HCT116 (cell line): ENCODE results near the gene CD93. TPM values are rescaled to one million over a fixed set of nuclear protein-coding genes. Genes with fewer than 3 reads are reported as not detected.

Source experiments
- ATAC-seq: fragments of 200-7000 bp; cut with Tn5 transposase; 2 replicates; pipeline ENCODE4 v1.9.1; 2020; ENCODE audit warnings: mild to moderate bottlenecking, moderate library complexity
- BruUV-seq: library from RNA; stranded (reverse); fragments of 400-500 nt; replicated peaks from 2 replicates; lab custom pipeline; 2021; lab: Mats Ljungman, UMichigan
- CTCF ChIA-PET: fragments of 300-600 bp; sonication (Branson Sonifier 250); formaldehyde crosslinking; loops from one replicate; lab custom pipeline; 2021; ENCODE audit warnings: antibody characterized with exemption; lab: Charles Lee
- POLR2A ChIA-PET: fragments of 300-600, 350-600 bp; sonication (Branson Sonifier 250); formaldehyde crosslinking; loops from one replicate; lab custom pipeline; 2021; ENCODE audit warnings: antibody characterized with exemption; lab: Charles Lee
- RAD21 ChIA-PET, 2 experiments: fragments of 300-600 bp; sonication (Branson Sonifier 250); formaldehyde crosslinking; loops; one replicate each; lab custom pipeline; 2023; ENCODE audit warnings: low total read pairs in 2 of 2; ENCODE audit not compliant: uncharacterized antibody in 2 of 2, unreplicated experiment in 2 of 2, low non-redundant PET in 1 of 2; lab: Charles Lee
- DNase-seq: peaks from one replicate; pipeline ENCODE4 v3.0.0-alpha.2; 2010; ENCODE audit warnings: low read depth, low spot score
- H2AFZ ChIP-seq: fragments of 200-600 bp; shearing (Covaris generic), sonication (generic); 2 replicates; pipeline ENCODE4 v1.6.1; 2017; ENCODE audit warnings: low read depth, mixed run types, mixed read lengths, antibody characterized with exemption, low read length; ENCODE audit not compliant: poor library complexity, severe bottlenecking
- H3K27ac ChIP-seq: 2 replicates; pipeline ENCODE4 v1.5.1; 2012; ENCODE audit warnings: low read depth, low read length
- H3K27me3 ChIP-seq: fragments of 200-600 bp; sonication (generic); 2 replicates; pipeline ENCODE4 v1.6.1; 2016; ENCODE audit warnings: mixed run types, low read length, mixed read lengths; ENCODE audit not compliant: insufficient read depth
- H3K36me3 ChIP-seq, 2 experiments: fragments of 200-500 bp in 1 of 2; fragments of 200-600 bp in 1 of 2; sonication (Bioruptor generic) in 1 of 2; sonication (generic) in 1 of 2; 2 replicates each; pipeline versions ENCODE4 v1.5.1 to v1.6.1; 2014 to 2016; ENCODE audit warnings: low read length in 2 of 2, inconsistent platforms in 1 of 2, mixed read lengths in 1 of 2, mixed run types in 1 of 2; ENCODE audit not compliant: insufficient read depth in 2 of 2, control insufficient read depth in 1 of 2
- H3K4me1 ChIP-seq, 2 experiments: fragments of 200-600 bp in 1 of 2; sonication (generic) in 1 of 2; 2 replicates each; pipeline versions ENCODE4 v1.5.1 to v1.6.1; 2012 to 2017; ENCODE audit warnings: low read length in 2 of 2, inconsistent platforms in 1 of 2, mild to moderate bottlenecking in 1 of 2, mixed read lengths in 1 of 2, mixed run types in 1 of 2, moderate library complexity in 1 of 2; ENCODE audit not compliant: insufficient read depth in 2 of 2, control insufficient read depth in 1 of 2
- H3K4me2 ChIP-seq: fragments of 200-600 bp; sonication (generic); 2 replicates; pipeline ENCODE4 v1.6.1; 2017; ENCODE audit warnings: mixed run types, low read length, mixed read lengths
- H3K4me3 ChIP-seq, 2 experiments: fragments of 200-600 bp in 1 of 2; sonication (generic) in 1 of 2; replicated peaks in 1 of 2; 2 replicates each; pipeline ENCODE4 v1.5.1; 2011 to 2016; ENCODE audit warnings: low read length in 2 of 2, control low read depth in 1 of 2, low read depth in 1 of 2, mild to moderate bottlenecking in 1 of 2, mixed read lengths in 1 of 2, mixed run types in 1 of 2
- H3K79me2 ChIP-seq: fragments of 200-600 bp; sonication (generic); 2 replicates; pipeline ENCODE4 v1.6.1; 2017; ENCODE audit warnings: mild to moderate bottlenecking, mixed run types, low read length, moderate library complexity, mixed read lengths; ENCODE audit not compliant: insufficient read depth
- H3K9ac ChIP-seq: fragments of 200-600 bp; sonication (generic); 2 replicates; pipeline ENCODE4 v1.6.1; 2016; ENCODE audit warnings: low read length, mixed read lengths
- H3K9me2 ChIP-seq: fragments of 200-600 bp; sonication (generic), shearing (Covaris generic); 2 replicates; pipeline ENCODE4 v1.6.1; 2017; ENCODE audit warnings: mixed run types, mild to moderate bottlenecking, moderate library complexity; ENCODE audit not compliant: insufficient read depth
- H3K9me3 ChIP-seq, 2 experiments: fragments of 200-500 bp in 1 of 2; fragments of 200-600 bp in 1 of 2; sonication (Bioruptor generic) in 1 of 2; sonication (generic) in 1 of 2; 2 replicates each; pipeline ENCODE4 v1.6.1; 2014 to 2017; ENCODE audit warnings: low read length in 2 of 2, mixed read lengths in 2 of 2, inconsistent platforms in 1 of 2, low read depth in 1 of 2, mild to moderate bottlenecking in 1 of 2, mixed run types in 1 of 2, moderate library complexity in 1 of 2; ENCODE audit not compliant: control insufficient read depth in 1 of 2, insufficient read depth in 1 of 2
- H4K20me1 ChIP-seq: fragments of 200-600 bp; sonication (generic), shearing (Covaris generic); 2 replicates; pipeline ENCODE4 v1.6.1; 2017; ENCODE audit warnings: mixed run types, mild to moderate bottlenecking, moderate library complexity; ENCODE audit not compliant: insufficient read depth
- CBX3 ChIP-seq: IDR thresholded peaks from 2 replicates; pipeline ENCODE4 v1.6.1; 2012; ENCODE audit warnings: low read depth
- CEBPB ChIP-seq: IDR thresholded peaks from 2 replicates; pipeline ENCODE4 v1.6.1; 2012; ENCODE audit warnings: low read depth
- EGR1 ChIP-seq: IDR thresholded peaks from 2 replicates; pipeline ENCODE4 v1.6.1; 2012; ENCODE audit warnings: low read depth
- ELF1 ChIP-seq: IDR thresholded peaks from 2 replicates; pipeline ENCODE4 v1.6.1; 2012; ENCODE audit warnings: low read depth, borderline replicate concordance
- EZH2 ChIP-seq: fragments of 200-600 bp; sonication (generic); IDR thresholded peaks from 2 replicates; pipeline ENCODE4 v1.6.1; 2017; ENCODE audit warnings: antibody characterized with exemption, mixed run types
- EZH2phosphoT487 ChIP-seq: fragments of 200-600 bp; IDR thresholded peaks from 2 replicates; pipeline ENCODE4 v1.6.1; 2018; ENCODE audit warnings: antibody characterized with exemption, borderline replicate concordance
- JUND ChIP-seq: IDR thresholded peaks from 2 replicates; pipeline ENCODE4 v1.6.1; 2012
- MAX ChIP-seq: IDR thresholded peaks from 2 replicates; pipeline ENCODE4 v1.6.1; 2012
- POLR2A ChIP-seq: IDR thresholded peaks from 2 replicates; pipeline ENCODE4 v1.7.0; 2011; ENCODE audit warnings: borderline replicate concordance; ENCODE audit not compliant: insufficient read depth, insufficient read length; ENCODE audit errors: extremely low read depth
- POLR2AphosphoS5 ChIP-seq: IDR thresholded peaks from 2 replicates; pipeline ENCODE4 v1.6.1; 2011; ENCODE audit warnings: mild to moderate bottlenecking, low read depth, low read length, moderate library complexity
- RAD21 ChIP-seq: IDR thresholded peaks from 2 replicates; pipeline ENCODE4 v1.6.1; 2012; ENCODE audit warnings: low read depth, mild to moderate bottlenecking
- SIN3A ChIP-seq: IDR thresholded peaks from 2 replicates; pipeline ENCODE4 v1.6.1; 2012; ENCODE audit warnings: low read depth
- SP1 ChIP-seq: IDR thresholded peaks from 2 replicates; pipeline ENCODE4 v1.6.1; 2012; ENCODE audit warnings: low read depth
- SRF ChIP-seq: IDR thresholded peaks from 2 replicates; pipeline ENCODE4 v1.6.1; 2012; ENCODE audit warnings: low read depth
- TCF7L2 ChIP-seq: IDR thresholded peaks from 2 replicates; pipeline ENCODE4 v1.7.0; 2011; ENCODE audit warnings: borderline replicate concordance, inconsistent platforms; ENCODE audit not compliant: insufficient read depth, insufficient read length; ENCODE audit errors: extremely low read depth
- ZBTB33 ChIP-seq: IDR thresholded peaks from 2 replicates; pipeline ENCODE4 v1.6.1; 2011; ENCODE audit warnings: mild to moderate bottlenecking, low read length, moderate library complexity; ENCODE audit not compliant: insufficient replicate concordance; ENCODE audit errors: extremely low read depth
- ZFX ChIP-seq: fragments of 450-650 bp; IDR thresholded peaks from 2 replicates; pipeline ENCODE4 v1.6.1; 2017
- intact Hi-C: fragments of 100-400 bp; cut with micrococcal nuclease; formaldehyde crosslinking; loops from 2 replicates; pipeline ENCODE4 v1.10.0; 2022
- total RNA-seq: library from RNA; stranded (reverse); gene quantifications from one replicate; pipeline ENCODE4 v1.2.1, GENCODE V29; 2021; ENCODE audit not compliant: unreplicated experiment

Gene CD93
- total RNA-seq, 1 experiment from 2014 or later, result 0.07 TPM

- H3K27ac ChIP-seq, result no peak overlapping the region
- ChIA-PET RAD21 (no interaction called here), CTCF (no interaction called here), POLR2A (no interaction called here)
- H3K4me3 ChIP-seq, result no peak overlapping the region
- no peaks in the 10 kb centered on the region for H3K79me2 ChIP-seq
- H3K27me3 ChIP-seq, result peaks cover 38% of the 10 kb centered on the region; the same call in 1 of the 2 replicates
- H3K4me2 ChIP-seq, result no peak overlapping the region
- TF ChIP-seq POLR2AphosphoS5 (no peak), ZBTB33 (no peak), CEBPB (no peak), JUND (no peak), EGR1 (no peak), EZH2 (no peak), POLR2A (no peak), EZH2phosphoT487 (no peak), SRF (no peak), SIN3A (no peak)
- DNase-seq, result no peak
- H3K9me2 ChIP-seq, result no peaks in the 10 kb centered on the region
- no peak overlapping the region for H2AFZ ChIP-seq
- no peak overlapping the region for H3K9ac ChIP-seq
- no peak for ATAC-seq
- no peaks in the 10 kb centered on the region for H4K20me1 ChIP-seq
- no TSS peak for BruUV-seq
- H3K9me3 ChIP-seq, result no peaks in the 10 kb centered on the region
- no peaks in the 10 kb centered on the region for H3K4me1 ChIP-seq
- no peaks in the 10 kb centered on the region for H3K36me3 ChIP-seq
- intact Hi-C loops, result no loop called here
Observed at GRCh38 chr20:23037017-23037481, 49.1 kb downstream of the CD93 start.

GRCh38 chr20:23036371-23036770, 49.8 kb downstream of the CD93 start:
- POLR2A ChIA-PET, result no interaction called here
- H3K27ac ChIP-seq, result no peak overlapping the region
- no TSS peak for BruUV-seq
- TF ChIP-seq JUND, result no peak
- no peak for TF ChIP-seq SP1
- no peak for TF ChIP-seq POLR2AphosphoS5
- no peak for TF ChIP-seq EGR1
- no peak for TF ChIP-seq CBX3
- no peak for TF ChIP-seq ZBTB33
- TF ChIP-seq RAD21, result no peak
- TF ChIP-seq ELF1, result no peak
- TF ChIP-seq ZFX, result no peak
- TF ChIP-seq TCF7L2, result no peak
- no peak for TF ChIP-seq SRF
- no peak for TF ChIP-seq MAX
- TF ChIP-seq SIN3A, result no peak
- TF ChIP-seq POLR2A, result no peak
- TF ChIP-seq CEBPB, result no peak
- no peak for TF ChIP-seq EZH2

More at GRCh38 chr20:23036371-23036770, 49.8 kb downstream of the CD93 start:
- DNase-seq (no peak), ATAC-seq (no peak)
- H3K4me3 ChIP-seq, result no peak overlapping the region
- intact Hi-C loops, result no loop called here
- no peak overlapping the region for H3K4me2 ChIP-seq
- H3K9me2 ChIP-seq, result no peaks in the 10 kb centered on the region
- H3K9me3 ChIP-seq, result no peaks in the 10 kb centered on the region
- H3K9ac ChIP-seq, result no peak overlapping the region
- no peak overlapping the region for H2AFZ ChIP-seq
- no peaks in the 10 kb centered on the region for H3K36me3 ChIP-seq
- peaks cover 31% of the 10 kb centered on the region; the same call in 1 of the 2 replicates for H3K27me3 ChIP-seq
- CTCF ChIA-PET, result no interaction called here
- H4K20me1 ChIP-seq, result no peaks in the 10 kb centered on the region
- no peaks in the 10 kb centered on the region for H3K79me2 ChIP-seq
- RAD21 ChIA-PET, result interaction anchor here in 1 of 2 experiments (0.6 kb wide), 1 partner anchor 13 kb away, joined by 3 read pairs; no protein-coding TSS in a partner anchor
- H3K4me1 ChIP-seq, result no peaks in the 10 kb centered on the region
